Measurements from ENCODE around the gene GSTK1.

Gene GSTK1

DNA sequence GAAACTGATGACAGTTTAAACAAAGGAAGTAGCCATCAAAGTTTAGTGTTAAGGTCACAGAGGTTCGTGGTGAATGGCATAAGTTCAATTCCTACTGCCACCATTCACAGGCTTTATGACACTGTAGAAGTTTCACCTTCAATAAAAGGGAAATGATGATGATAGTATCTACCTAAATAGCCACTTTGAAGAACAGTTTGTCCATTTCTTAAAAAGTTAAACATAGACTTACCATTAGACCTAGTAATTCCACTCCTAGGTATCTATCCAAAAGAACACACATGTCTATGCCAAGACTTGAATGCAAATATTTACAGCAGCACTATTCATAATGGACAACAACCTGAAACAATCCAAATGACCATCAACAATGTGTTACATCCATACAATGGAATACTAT lies 18.9 kb upstream of the GSTK1 start:
- no peak for DNase-seq (ENCODE audit: low read depth)
- no peak overlapping the region for H3K4me3 ChIP-seq (ENCODE audit: low read depth, low read length)
- TF ChIP-seq, protein P1, sequence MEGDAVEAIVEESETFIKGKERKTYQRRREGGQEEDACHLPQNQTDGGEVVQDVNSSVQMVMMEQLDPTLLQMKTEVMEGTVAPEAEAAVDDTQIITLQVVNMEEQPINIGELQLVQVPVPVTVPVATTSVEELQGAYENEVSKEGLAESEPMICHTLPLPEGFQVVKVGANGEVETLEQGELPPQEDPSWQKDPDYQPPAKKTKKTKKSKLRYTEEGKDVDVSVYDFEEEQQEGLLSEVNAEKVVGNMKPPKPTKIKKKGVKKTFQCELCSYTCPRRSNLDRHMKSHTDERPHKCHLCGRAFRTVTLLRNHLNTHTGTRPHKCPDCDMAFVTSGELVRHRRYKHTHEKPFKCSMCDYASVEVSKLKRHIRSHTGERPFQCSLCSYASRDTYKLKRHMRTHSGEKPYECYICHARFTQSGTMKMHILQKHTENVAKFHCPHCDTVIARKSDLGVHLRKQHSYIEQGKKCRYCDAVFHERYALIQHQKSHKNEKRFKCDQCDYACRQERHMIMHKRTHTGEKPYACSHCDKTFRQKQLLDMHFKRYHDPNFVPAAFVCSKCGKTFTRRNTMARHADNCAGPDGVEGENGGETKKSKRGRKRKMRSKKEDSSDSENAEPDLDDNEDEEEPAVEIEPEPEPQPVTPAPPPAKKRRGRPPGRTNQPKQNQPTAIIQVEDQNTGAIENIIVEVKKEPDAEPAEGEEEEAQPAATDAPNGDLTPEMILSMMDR (conservative IDR thresholded peaks at IDR 0.05; ENCODE audit: low read depth, low read length), result no peak

GRCh38 chr7:143245123-143245522 lies 18.1 kb upstream of the GSTK1 start:
- H3K4me3 ChIP-seq (ENCODE audit: low read depth, low read length), result no peak overlapping the region
- DNase-seq (ENCODE audit: low read depth), result peak; percentile 57
- TF ChIP-seq, protein P1 (conservative IDR thresholded peaks at IDR 0.05; ENCODE audit: low read depth, low read length), result no peak

DNA sequence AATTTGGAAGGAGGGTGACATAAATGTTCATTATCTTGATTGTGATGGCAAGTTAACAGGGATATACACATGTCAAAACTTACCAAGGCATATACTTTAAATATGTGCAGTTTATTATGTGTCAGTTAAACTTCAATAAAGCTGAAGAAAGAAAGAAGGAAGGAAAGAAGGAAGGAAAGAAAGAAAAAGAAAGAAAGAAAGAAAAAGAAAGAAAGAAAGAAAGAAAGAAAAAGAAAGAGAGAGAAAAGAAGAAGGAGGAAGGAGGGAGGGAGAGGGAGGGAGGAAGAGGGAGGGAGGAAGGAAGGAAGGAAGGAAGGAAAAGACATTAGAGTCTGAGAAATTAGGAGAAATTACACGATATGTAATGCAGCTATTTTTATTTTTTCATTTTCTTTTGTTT lies 15.9 kb upstream of the GSTK1 start:
- no peak overlapping the region for H3K4me3 ChIP-seq (ENCODE audit: low read depth, low read length)
- TF ChIP-seq, protein P1 (conservative IDR thresholded peaks at IDR 0.05; ENCODE audit: low read depth, low read length), result no peak
- no peak for DNase-seq (ENCODE audit: low read depth)

GRCh38 chr7:143248761-143249354 lies 14.4 kb upstream of the GSTK1 start:
- peak; percentile 87 for DNase-seq (ENCODE audit: low read depth)
- TF ChIP-seq, protein P1 (conservative IDR thresholded peaks at IDR 0.05; ENCODE audit: low read depth, low read length), result no peak
- no peak overlapping the region for H3K4me3 ChIP-seq (ENCODE audit: low read depth, low read length)

GRCh38 chr7:143250199-143250598 lies 13.0 kb upstream of the GSTK1 start:
- no peak overlapping the region for H3K4me3 ChIP-seq (ENCODE audit: low read depth, low read length)
- TF ChIP-seq, protein P1 (conservative IDR thresholded peaks at IDR 0.05; ENCODE audit: low read depth, low read length), result no peak
- no peak for DNase-seq (ENCODE audit: low read depth)

GRCh38 chr7:143250822-143251221 lies 12.4 kb upstream of the GSTK1 start:
- TF ChIP-seq, protein P1 (conservative IDR thresholded peaks at IDR 0.05; ENCODE audit: low read depth, low read length), result no peak
- DNase-seq (ENCODE audit: low read depth), result peak; percentile 50
- H3K4me3 ChIP-seq (ENCODE audit: low read depth, low read length), result no peak overlapping the region

GRCh38 chr7:143252006-143252405 lies 11.2 kb upstream of the GSTK1 start:
- TF ChIP-seq, protein P1 (conservative IDR thresholded peaks at IDR 0.05; ENCODE audit: low read depth, low read length), result no peak
- no peak overlapping the region for H3K4me3 ChIP-seq (ENCODE audit: low read depth, low read length)
- no peak for DNase-seq (ENCODE audit: low read depth)

All from choroid plexus epithelial cell (primary cell).